SK-N-SH (cell line): ENCODE results near the gene LZTFL1.

Source experiments
- CTCF ChIP-seq: fragments of 200-600 bp; sonication (generic); IDR thresholded peaks from 2 replicates; pipeline ENCODE4 v1.6.1; 2017; ENCODE audit warnings: antibody characterized with exemption, mild to moderate bottlenecking, moderate library complexity
- EP300 ChIP-seq, 2 experiments: IDR thresholded peaks; 2 replicates each; pipeline versions ENCODE4 v1.4.0 to v1.6.1; 2012; ENCODE audit warnings: borderline replicate concordance in 1 of 2, low read depth in 1 of 2, low read length in 1 of 2
- EZH2phosphoT487 ChIP-seq: fragments of 200-600 bp; sonication (generic); IDR thresholded peaks from 2 replicates; pipeline ENCODE4 v1.6.1; 2017; ENCODE audit warnings: low read depth, mixed run types, mild to moderate bottlenecking, antibody characterized with exemption, moderate library complexity, borderline replicate concordance
- JUND ChIP-seq: IDR thresholded peaks from 2 replicates; pipeline ENCODE4 v1.4.0; 2012
- POLR2AphosphoS5 ChIP-seq: IDR thresholded peaks from 2 replicates; pipeline ENCODE4 v1.6.1; 2012; ENCODE audit warnings: low read depth, low read length
- RAD21 ChIP-seq: IDR thresholded peaks from 2 replicates; pipeline ENCODE4 v1.6.1; 2012; ENCODE audit warnings: mild to moderate bottlenecking, low read length
- RCOR1 ChIP-seq: fragments of 150-350 bp; IDR thresholded peaks from 2 replicates; pipeline ENCODE4 v1.6.1; 2017; ENCODE audit warnings: antibody characterized with exemption, low read length
- USF2 ChIP-seq: fragments of 150-350 bp; IDR thresholded peaks from 2 replicates; pipeline ENCODE4 v1.6.1; 2017; ENCODE audit warnings: antibody characterized with exemption, low read length, low read depth, borderline replicate concordance

- TF ChIP-seq RAD21 (no peak), USF2 (no peak), RCOR1 (no peak), EP300 (IDR thresholded peaks at IDR 0.05; ENCODE audit: borderline replicate concordance in 1 of 2, low read depth in 1 of 2, low read length in 1 of 2) (no peak), CTCF (no peak), EZH2phosphoT487 (no peak), POLR2AphosphoS5 (no peak), JUND (no peak)
These were observed 61.9 kb downstream of the LZTFL1 start for GRCh38 chr3:45779746-45780735.
